Testis (tissue), 2 donors: Measurements from ENCODE around the gene RUNX1.

ENCODE experiments used
- CTCF ChIP-seq, 3 experiments: fragments of 450-650 bp in 2 of 3; fragments of 200-600 bp in 1 of 3; sonication (generic) in 1 of 3; IDR thresholded peaks; one replicate each; pipeline ENCODE4 v1.5.1; 2016 to 2019; ENCODE audit warnings: antibody characterized with exemption in 3 of 3, mild to moderate bottlenecking in 2 of 3, moderate library complexity in 1 of 3
- POLR2A ChIP-seq: fragments of 450-650 bp; IDR thresholded peaks from one replicate; pipeline ENCODE4 v1.6.1; 2017; ENCODE audit warnings: antibody characterized with exemption, mild to moderate bottlenecking, moderate library complexity

DNA sequence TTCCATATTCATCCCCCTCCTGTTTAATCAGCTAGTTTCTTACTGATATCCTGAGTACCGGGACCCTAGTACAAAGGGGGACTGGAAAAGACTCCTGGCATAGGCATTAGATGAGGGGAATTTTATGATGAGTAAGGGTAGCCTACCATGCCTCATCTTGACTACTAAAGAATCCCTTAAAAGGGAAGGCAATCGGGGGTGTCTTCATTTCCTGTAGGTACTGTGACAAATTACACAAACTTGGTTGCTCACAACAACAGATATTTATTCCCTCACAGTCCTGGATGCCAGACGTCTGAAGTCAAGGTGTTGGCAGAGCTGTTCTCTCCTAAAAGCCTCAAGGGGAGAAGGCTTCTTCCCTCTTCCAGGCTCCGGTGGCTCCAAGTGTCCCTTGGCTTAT lies 28.9 kb upstream of the RUNX1 start:
- TF ChIP-seq CTCF (IDR thresholded peaks at IDR 0.05) (no peak), POLR2A (no peak)
